NCI-H69 (cell line): ENCODE results near the gene BUB1B.
A peak's percentile ranks its signal among the peaks of the same experiment; 100 is the strongest.

Source experiments
- DNase-seq: peaks from one replicate; lab custom pipeline; 2025; lab: John Stamatoyannopoulos, UW

Gene BUB1B

GRCh38 chr15:40239693-40240618 is 79.1 kb downstream of the BUB1B start:
- no peak for DNase-seq

- DNase-seq = no peak
Observed at GRCh38 chr15:40240619-40241221, 79.9 kb downstream of the BUB1B start.

GRCh38 chr15:40241269-40242212 is 80.7 kb downstream of the BUB1B start:
- DNase-seq = no peak

GRCh38 chr15:40242213-40242599 is 81.3 kb downstream of the BUB1B start:
- no peak for DNase-seq

- DNase-seq = no peak
Observed at GRCh38 chr15:40242601-40243000, 81.7 kb downstream of the BUB1B start.

GRCh38 chr15:40243126-40243810 is 82.4 kb downstream of the BUB1B start:
- peak; percentile 71 for DNase-seq

- DNase-seq = no peak
Observed at GRCh38 chr15:40244961-40245523, 84.2 kb downstream of the BUB1B start.

GRCh38 chr15:40245666-40246450 is 85.0 kb downstream of the BUB1B start:
- DNase-seq = no peak

- DNase-seq = no peak
Observed at GRCh38 chr15:40246496-40247280, 85.8 kb downstream of the BUB1B start.

GRCh38 chr15:40247406-40247971 is 86.6 kb downstream of the BUB1B start:
- DNase-seq = no peak

GRCh38 chr15:40248006-40248783 is 87.3 kb downstream of the BUB1B start:
- peak; percentile 58 for DNase-seq

- DNase-seq = peak; percentile 53
Observed at GRCh38 chr15:40249477-40250303, 88.8 kb downstream of the BUB1B start.

- DNase-seq = no peak
Observed at GRCh38 chr15:40250304-40250656, 89.4 kb downstream of the BUB1B start.

GRCh38 chr15:40250771-40251483 is 90.1 kb downstream of the BUB1B start:
- no peak for DNase-seq

GRCh38 chr15:40251486-40252140 is 90.7 kb downstream of the BUB1B start:
- no peak for DNase-seq

- no peak for DNase-seq
Observed at GRCh38 chr15:40252141-40252437, 91.2 kb downstream of the BUB1B start.
